HFFc6 (cell line): ENCODE data around the gene SH2B2. TPM values are rescaled to one million over a fixed set of nuclear protein-coding genes. Genes with fewer than 3 reads are reported as not detected.

Experiments
- DNase-seq: peaks from one replicate; pipeline ENCODE4 v3.0.0-alpha.2; 2018
- H3K27ac Mint-ChIP-seq: 2 replicates; pipeline ENCODE4 v1.8.0; 2020; ENCODE audit warnings: mild to moderate bottlenecking, mixed read lengths
- H3K27me3 Mint-ChIP-seq: 2 replicates; pipeline ENCODE4 v1.8.0; 2021; ENCODE audit warnings: mild to moderate bottlenecking, moderate library complexity, mixed read lengths; ENCODE audit not compliant: insufficient read depth
- H3K36me3 Mint-ChIP-seq: 2 replicates; pipeline ENCODE4 v1.8.0; 2021; ENCODE audit warnings: low read depth, mixed read lengths
- H3K4me1 Mint-ChIP-seq: 2 replicates; pipeline ENCODE4 v1.8.0; 2020; ENCODE audit warnings: low read depth, mixed read lengths
- H3K4me3 Mint-ChIP-seq: 2 replicates; pipeline ENCODE4 v1.8.0; 2020; ENCODE audit warnings: mild to moderate bottlenecking, moderate library complexity, mixed read lengths
- H3K9me3 Mint-ChIP-seq: 2 replicates; pipeline ENCODE4 v1.8.0; 2020; ENCODE audit warnings: mild to moderate bottlenecking, mixed read lengths
- CTCF ChIP-seq: fragments of 200-600 bp; sonication (generic); IDR thresholded peaks from 2 replicates; pipeline ENCODE4 v1.5.0; 2021; ENCODE audit warnings: antibody characterized with exemption, mild to moderate bottlenecking
- total RNA-seq, 6 experiments: library from RNA; stranded (reverse); fragmentation: NEBNext Ultra II Directional; extraction: Animal tissue kit (Norgen Biotek cat#: 25700); gene quantifications; 2 replicates in 1 of 6; 3 replicates in 5 of 6; pipeline ENCODE4 v1.2.3, GENCODE V29; 2021

SH2B2 gene
- total RNA-seq, 6 experiments from 2014 or later, result 1.2 to 3.2 (median 1.6) TPM

GRCh38 chr7:102266541-102266940 lies 20.1 kb upstream of the SH2B2 start:
- Mint-ChIP-seq H3K9me3 (no peaks in the 10 kb centered on the region), H3K36me3 (no peaks in the 10 kb centered on the region), H3K27ac (no peak overlapping the region), H3K4me1 (peaks cover 7% of the 10 kb centered on the region; the same call in 1 of the 2 replicates), H3K27me3 (peaks cover 8% of the 10 kb centered on the region), H3K4me3 (no peak overlapping the region)
- no peak for TF ChIP-seq CTCF
- DNase-seq, result no peak

GRCh38 chr7:102268635-102269034 lies 18.0 kb upstream of the SH2B2 start:
- Mint-ChIP-seq H3K27me3 (peaks cover 8% of the 10 kb centered on the region), H3K36me3 (no peaks in the 10 kb centered on the region), H3K27ac (no peak overlapping the region), H3K4me1 (peaks cover 19% of the 10 kb centered on the region), H3K9me3 (no peaks in the 10 kb centered on the region), H3K4me3 (no peak overlapping the region)
- no peak for TF ChIP-seq CTCF
- DNase-seq, result no peak

GRCh38 chr7:102270178-102270887 lies 16.3 kb upstream of the SH2B2 start:
- Mint-ChIP-seq H3K27ac (no peak overlapping the region), H3K9me3 (no peaks in the 10 kb centered on the region)
- no peak for TF ChIP-seq CTCF

GRCh38 chr7:102271158-102271798 lies 15.4 kb upstream of the SH2B2 start:
- Mint-ChIP-seq H3K9me3 (no peaks in the 10 kb centered on the region), H3K27ac (peak overlapping the region; percentile 68; the same call in 1 of the 2 replicates), H3K4me1 (peaks cover 19% of the 10 kb centered on the region), H3K36me3 (no peaks in the 10 kb centered on the region), H3K4me3 (no peak overlapping the region), H3K27me3 (peaks cover 4% of the 10 kb centered on the region)
- DNase-seq, result no peak
- no peak for TF ChIP-seq CTCF

More at GRCh38 chr7:102270178-102270887, 16.3 kb upstream of the SH2B2 start:
- Mint-ChIP-seq H3K4me1 (peaks cover 19% of the 10 kb centered on the region), H3K27me3 (peaks cover 8% of the 10 kb centered on the region), H3K4me3 (no peak overlapping the region), H3K36me3 (no peaks in the 10 kb centered on the region)
- DNase-seq, result no peak

GRCh38 chr7:102272075-102272916 lies 14.4 kb upstream of the SH2B2 start:
- peak; percentile 74 for DNase-seq
- TF ChIP-seq CTCF, result peak; percentile 98
- Mint-ChIP-seq H3K4me3 (peak overlapping the region; percentile 20), H3K27me3 (no peaks in the 10 kb centered on the region; the same call in 1 of the 2 replicates), H3K36me3 (no peaks in the 10 kb centered on the region), H3K4me1 (peaks cover 19% of the 10 kb centered on the region), H3K9me3 (no peaks in the 10 kb centered on the region), H3K27ac (peak overlapping the region; percentile 68)
